Neuronal stem cell (in vitro differentiated cells): ENCODE results near the gene AGO1.

ENCODE experiments used
- DNase-seq: peaks from one replicate; pipeline ENCODE4 v3.0.0-alpha.2; 2013; ENCODE audit warnings: low spot score
- H2AFZ ChIP-seq: one replicate; pipeline ENCODE4 v1.6.1; 2013; ENCODE audit warnings: mild to moderate bottlenecking, low read length, inconsistent platforms
- H2AK5ac ChIP-seq: 2 replicates; pipeline ENCODE4 v1.6.1; 2013; ENCODE audit warnings: low read depth, mild to moderate bottlenecking, inconsistent platforms, low read length, moderate library complexity, mixed read lengths
- H2BK120ac ChIP-seq: 2 replicates; pipeline ENCODE4 v1.6.1; 2013; ENCODE audit warnings: low read depth, mild to moderate bottlenecking, inconsistent platforms, low read length, moderate library complexity, mixed read lengths
- H2BK12ac ChIP-seq: one replicate; pipeline ENCODE4 v1.6.1; 2013; ENCODE audit warnings: low read length, inconsistent platforms
- H2BK15ac ChIP-seq: 2 replicates; pipeline ENCODE4 v1.6.1; 2013; ENCODE audit warnings: mild to moderate bottlenecking, low read length, inconsistent platforms, mixed read lengths
- H2BK5ac ChIP-seq: one replicate; pipeline ENCODE4 v1.6.1; 2013; ENCODE audit warnings: inconsistent platforms, mild to moderate bottlenecking, low read length, moderate library complexity
- H3K14ac ChIP-seq: one replicate; pipeline ENCODE4 v1.6.1; 2013; ENCODE audit warnings: low read length, inconsistent platforms
- H3K18ac ChIP-seq: 2 replicates; pipeline ENCODE4 v1.6.1; 2013; ENCODE audit warnings: low read length, inconsistent platforms
- H3K23ac ChIP-seq: 2 replicates; pipeline ENCODE4 v1.6.1; 2013; ENCODE audit warnings: low read depth, mild to moderate bottlenecking, mixed read lengths, low read length, inconsistent platforms; ENCODE audit not compliant: poor library complexity
- H3K27ac ChIP-seq: replicated peaks from 3 replicates; pipeline ENCODE4 v1.5.1; 2013; ENCODE audit warnings: low read length, inconsistent platforms
- H3K27me3 ChIP-seq, 3 experiments: 2 replicates each; pipeline ENCODE4 v1.6.1; 2013; ENCODE audit warnings: low read length in 3 of 3, mild to moderate bottlenecking in 2 of 3, inconsistent platforms in 1 of 3, low read depth in 1 of 3, mixed read lengths in 1 of 3, moderate library complexity in 1 of 3; ENCODE audit not compliant: control insufficient read depth in 3 of 3, insufficient read depth in 3 of 3
- H3K36me3 ChIP-seq, 2 donors: replicated peaks in 1 of 2; 2 replicates each; pipeline ENCODE4 v1.6.1; 2013; ENCODE audit warnings: low read length in 2 of 2; ENCODE audit not compliant: control insufficient read depth in 2 of 2, insufficient read depth in 2 of 2
- H3K4ac ChIP-seq: 2 replicates; pipeline ENCODE4 v1.6.1; 2013; ENCODE audit warnings: inconsistent platforms, mild to moderate bottlenecking, low read length, moderate library complexity
- H3K4me1 ChIP-seq, 2 donors: 1 replicate in 1 of 2; 2 replicates in 1 of 2; pipeline ENCODE4 v1.6.1; 2013; ENCODE audit warnings: low read length in 2 of 2, low read depth in 1 of 2; ENCODE audit not compliant: control insufficient read depth in 2 of 2, insufficient read depth in 1 of 2
- H3K4me2 ChIP-seq: one replicate; pipeline ENCODE4 v1.6.1; 2013; ENCODE audit warnings: mild to moderate bottlenecking, low read length, inconsistent platforms; ENCODE audit not compliant: insufficient read depth, poor library complexity, severe bottlenecking
- H3K4me3 ChIP-seq, 2 donors: 2 replicates each; pipeline ENCODE4 v1.5.1; 2013; ENCODE audit warnings: low read length in 2 of 2, mild to moderate bottlenecking in 2 of 2, inconsistent platforms in 1 of 2, moderate library complexity in 1 of 2
- H3K79me1 ChIP-seq: one replicate; pipeline ENCODE4 v1.6.1; 2013; ENCODE audit warnings: low read depth, mild to moderate bottlenecking, inconsistent platforms, low read length, moderate library complexity
- H3K9ac ChIP-seq: one replicate; pipeline ENCODE4 v1.6.1; 2013; ENCODE audit warnings: mild to moderate bottlenecking, low read depth, low read length, inconsistent platforms; ENCODE audit not compliant: poor library complexity
- H3K9me3 ChIP-seq, 2 donors: replicated peaks in 1 of 2; 2 replicates each; pipeline versions ENCODE3 to v1.6.1; 2013; ENCODE audit warnings: low read length in 2 of 2, mild to moderate bottlenecking in 2 of 2, inconsistent platforms in 1 of 2, low read depth in 1 of 2, mixed read lengths in 1 of 2, moderate library complexity in 1 of 2; ENCODE audit not compliant: control insufficient read depth in 2 of 2, insufficient read depth in 1 of 2
- H4K8ac ChIP-seq: one replicate; pipeline ENCODE4 v1.6.1; 2013; ENCODE audit warnings: low read depth, mild to moderate bottlenecking, inconsistent platforms, low read length, moderate library complexity
- H4K91ac ChIP-seq: one replicate; pipeline ENCODE4 v1.6.1; 2013; ENCODE audit warnings: low read length, low read depth, mild to moderate bottlenecking, inconsistent platforms; ENCODE audit not compliant: poor library complexity
- WGBS, 2 donors: extraction: QIAGEN DNeasy Blood & Tissue Kit; methylation state at CpG; one replicate each; pipeline ENCODE4 v1.1.7; 2013; ENCODE audit warnings: missing lambda C conversion rate in 2 of 2, mixed read lengths in 1 of 2; ENCODE audit not compliant: insufficient read length in 2 of 2, insufficient replicate concordance in 1 of 2; ENCODE audit errors: extremely low coverage in 2 of 2; 5-methylcytosine and 5-hydroxymethylcytosine counted together

The AGO1 gene

DNA sequence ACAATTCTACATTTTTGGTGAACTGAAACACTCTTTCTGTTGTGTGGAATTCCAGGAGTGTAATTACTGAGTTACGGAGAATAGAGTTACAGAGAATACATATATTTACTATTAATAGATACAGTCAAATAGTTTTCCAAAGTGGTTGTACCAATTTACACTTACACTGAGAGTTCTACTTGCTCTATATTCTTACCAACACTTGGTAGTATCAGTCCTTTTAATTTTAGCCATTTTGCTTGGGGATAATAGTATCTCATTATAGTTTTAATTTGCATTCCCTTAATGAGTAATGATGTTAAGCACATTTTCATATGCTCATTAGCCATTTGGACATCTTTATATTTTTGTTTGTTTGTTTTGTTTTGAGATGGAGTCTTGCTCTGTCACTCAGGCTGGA is 46.3 kb upstream of the AGO1 start:
- Histone ChIP-seq H3K4me1 (no peaks in the 10 kb centered on the region), H3K36me3 (peaks cover 15 to 93% of the 10 kb centered on the region in 2 donors), H3K18ac (no peak overlapping the region), H3K27ac (no peak overlapping the region), H2BK5ac (no peak overlapping the region), H2BK12ac (no peak overlapping the region), H3K14ac (no peak overlapping the region), H2BK15ac (no peak overlapping the region), H3K23ac (no peak overlapping the region), H3K4ac (no peak overlapping the region), H3K4me3 (no peak overlapping the region), H2AFZ (no peak overlapping the region), H3K79me1 (no peaks in the 10 kb centered on the region), H3K9ac (no peak overlapping the region), H4K91ac (no peak overlapping the region), H2BK120ac (no peak overlapping the region), H4K8ac (no peak overlapping the region), H3K9me3 (peaks cover 0 to 10% of the 10 kb centered on the region in 2 donors), H3K27me3 (no peaks in the 10 kb centered on the region), H3K4me2 (no peak overlapping the region), H2AK5ac (no peak overlapping the region)
- no peak for DNase-seq
- WGBS, 2 donors: no CpG with 5 or more reads among the region's 1 CpG

GRCh38 chr1:35838693-35839245 is 44.2 kb upstream of the AGO1 start:
- Histone ChIP-seq H3K18ac (no peak overlapping the region), H3K9me3 (peaks cover 0 to 10% of the 10 kb centered on the region in 2 donors), H3K23ac (no peak overlapping the region), H2BK12ac (no peak overlapping the region), H4K8ac (no peak overlapping the region), H3K4me2 (no peak overlapping the region), H3K4me3 (no peak overlapping the region), H3K27me3 (no peaks in the 10 kb centered on the region), H2AK5ac (no peak overlapping the region), H3K36me3 (peaks cover 16 to 96% of the 10 kb centered on the region in 2 donors), H3K4me1 (no peaks in the 10 kb centered on the region), H4K91ac (no peak overlapping the region), H3K9ac (no peak overlapping the region), H3K27ac (no peak overlapping the region), H2BK5ac (no peak overlapping the region), H2AFZ (no peak overlapping the region), H3K14ac (no peak overlapping the region), H3K79me1 (no peaks in the 10 kb centered on the region), H2BK120ac (no peak overlapping the region), H3K4ac (no peak overlapping the region), H2BK15ac (no peak overlapping the region)
- no CpG with 5 or more reads among the region's 8 CpGs for WGBS, 2 donors
- no peak for DNase-seq

DNA sequence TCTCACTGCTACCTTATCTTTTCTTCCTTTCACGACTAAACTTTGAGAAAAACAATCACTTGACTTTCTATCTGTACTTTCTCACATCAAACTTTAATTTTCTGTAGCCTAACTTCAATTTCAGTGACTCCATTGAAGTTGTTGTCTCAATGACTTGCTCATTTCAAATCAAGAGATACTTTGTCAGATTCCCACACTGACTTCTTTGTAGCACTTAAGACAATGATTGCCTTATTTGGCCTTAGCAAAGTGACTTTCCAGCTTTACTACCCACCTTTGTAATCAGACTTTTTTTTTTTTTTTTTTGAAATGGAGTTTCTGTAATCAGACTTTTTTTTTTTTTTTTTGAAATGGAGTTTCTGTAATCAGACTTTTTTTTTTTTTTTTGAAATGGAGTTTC is 38.2 kb upstream of the AGO1 start:
- H3K79me1 ChIP-seq: no peaks in the 10 kb centered on the region
- no peak overlapping the region for H3K4ac ChIP-seq
- no peaks in the 10 kb centered on the region for H3K27me3 ChIP-seq
- no peak overlapping the region for H3K9ac ChIP-seq
- H3K4me2 ChIP-seq: no peak overlapping the region
- no peak overlapping the region for H3K4me3 ChIP-seq
- no peak overlapping the region for H3K23ac ChIP-seq
- H2AK5ac ChIP-seq: no peak overlapping the region
- WGBS, 2 donors: 100% methylated on average over 1 of the region's 1 CpG; no CpG with 5 or more reads in 1 of the 2 donors
- no peak overlapping the region for H2BK12ac ChIP-seq
- no peak overlapping the region for H2BK15ac ChIP-seq
- H2BK120ac ChIP-seq: no peak overlapping the region
- DNase-seq: no peak
- H3K36me3 ChIP-seq: peaks cover 16 to 83% of the 10 kb centered on the region in 2 donors
- H2AFZ ChIP-seq: no peak overlapping the region
- no peak overlapping the region for H3K27ac ChIP-seq
- H3K9me3 ChIP-seq: no peaks in the 10 kb centered on the region
- no peaks in the 10 kb centered on the region for H3K4me1 ChIP-seq
- no peak overlapping the region for H4K8ac ChIP-seq
- no peak overlapping the region for H4K91ac ChIP-seq
- no peak overlapping the region for H3K18ac ChIP-seq
- H3K14ac ChIP-seq: no peak overlapping the region
- no peak overlapping the region for H2BK5ac ChIP-seq

- no peak overlapping the region for H3K4me2 ChIP-seq
- no peak overlapping the region for H2BK120ac ChIP-seq
- no peak for DNase-seq
- H3K18ac ChIP-seq: no peak overlapping the region
- H3K4me1 ChIP-seq: no peaks in the 10 kb centered on the region
- H3K14ac ChIP-seq: no peak overlapping the region
- no peaks in the 10 kb centered on the region for H3K9me3 ChIP-seq
- H3K4ac ChIP-seq: no peak overlapping the region
- H2AK5ac ChIP-seq: no peak overlapping the region
- no CpG with 5 or more reads among the region's 1 CpG for WGBS, 2 donors
- H2AFZ ChIP-seq: no peak overlapping the region
- no peak overlapping the region for H4K91ac ChIP-seq
- H2BK15ac ChIP-seq: no peak overlapping the region
- H3K79me1 ChIP-seq: no peaks in the 10 kb centered on the region
- H2BK12ac ChIP-seq: no peak overlapping the region
- no peak overlapping the region for H3K23ac ChIP-seq
- no peak overlapping the region for H3K9ac ChIP-seq
- peaks cover 20 to 86% of the 10 kb centered on the region in 2 donors for H3K36me3 ChIP-seq
- H3K27me3 ChIP-seq: no peaks in the 10 kb centered on the region
- no peak overlapping the region for H2BK5ac ChIP-seq
- H4K8ac ChIP-seq: no peak overlapping the region
- H3K4me3 ChIP-seq: no peak overlapping the region
- H3K27ac ChIP-seq: no peak overlapping the region
These were observed 37.2 kb upstream of the AGO1 start for GRCh38 chr1:35845766-35846165.
